ENCODE measurements around the gene CHST8.

Gene CHST8

DNA sequence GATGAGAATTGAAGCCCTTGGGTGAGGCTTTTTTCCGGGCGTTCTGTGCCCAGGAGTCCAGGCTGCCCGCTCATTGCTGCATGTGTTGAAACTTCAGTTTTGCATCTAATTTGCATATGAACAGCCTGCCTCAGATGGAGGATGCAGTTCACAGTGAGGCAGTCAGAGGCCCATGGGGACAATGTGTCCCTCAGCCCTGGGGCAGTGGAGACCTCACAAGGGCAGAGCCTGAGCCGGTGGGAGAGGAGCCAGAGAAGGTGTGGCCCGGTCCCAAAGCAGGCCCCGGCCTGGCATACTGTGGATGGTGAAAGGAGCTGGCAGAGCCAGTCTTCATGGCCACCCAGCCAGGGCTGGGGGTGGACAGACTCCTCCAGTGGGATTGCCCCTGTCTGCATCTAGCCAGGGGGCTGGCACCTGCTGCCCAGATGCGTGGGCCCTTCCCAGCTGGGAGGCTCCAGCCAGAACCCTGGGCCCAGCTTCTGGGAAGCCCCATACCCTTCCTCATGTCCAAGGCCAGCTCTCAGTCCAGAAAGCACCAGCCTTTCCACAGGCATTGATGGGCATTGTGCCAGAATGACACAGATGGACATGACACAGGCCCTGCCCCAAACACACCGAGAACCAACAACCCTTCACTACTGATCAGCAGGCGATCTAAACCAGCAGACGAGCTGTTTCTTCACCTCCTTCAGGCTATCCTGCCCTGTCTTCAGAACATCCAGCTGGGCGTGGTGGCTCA is 142.0 kb downstream of the CHST8 start:
- no peaks in the 10 kb centered on the region for H3K4me1 ChIP-seq (ENCODE audit: control insufficient read depth, insufficient read depth, low read length)
- H3K36me3 ChIP-seq (ENCODE audit: control insufficient read depth, insufficient read depth, low read length, severe bottlenecking) = no peaks in the 10 kb centered on the region
- no peaks in the 10 kb centered on the region for H3K9me3 ChIP-seq (ENCODE audit: control insufficient read depth, low read length)
- peaks cover 38% of the 10 kb centered on the region for H3K27me3 ChIP-seq (replicated peaks; ENCODE audit: control insufficient read depth, insufficient read depth, low read length)
- H3K4me3 ChIP-seq (ENCODE audit: low read length) = no peak overlapping the region
- no peak for DNase-seq (ENCODE audit: low read depth)
- no peak overlapping the region for H3K9ac ChIP-seq (ENCODE audit: low read length)

DNA sequence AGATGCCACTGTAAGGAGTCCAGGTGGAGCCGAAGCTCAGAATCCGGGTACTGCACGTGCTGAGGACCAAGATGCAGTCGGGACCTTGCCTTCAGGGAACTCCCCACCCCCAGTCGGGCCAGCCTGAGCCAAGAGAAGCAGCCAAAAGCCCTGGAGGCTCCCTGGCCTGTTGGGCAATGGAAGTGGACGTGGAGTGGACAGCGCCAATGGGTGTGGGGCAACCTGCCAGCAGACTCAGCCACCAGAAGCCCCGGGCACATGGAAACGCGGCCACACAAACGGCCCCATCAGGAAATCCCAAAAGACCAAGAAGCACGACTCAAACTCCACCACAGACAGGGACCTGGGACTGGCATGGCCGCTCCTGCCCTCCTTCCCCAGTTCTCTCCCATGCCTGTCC is 144.9 kb downstream of the CHST8 start:
- H3K27me3 ChIP-seq (replicated peaks; ENCODE audit: control insufficient read depth, insufficient read depth, low read length) = peaks cover 62% of the 10 kb centered on the region
- H3K4me3 ChIP-seq (ENCODE audit: low read length) = no peak overlapping the region
- DNase-seq (ENCODE audit: low read depth) = no peak
- no peaks in the 10 kb centered on the region for H3K4me1 ChIP-seq (ENCODE audit: control insufficient read depth, insufficient read depth, low read length)
- no peak overlapping the region for H3K9ac ChIP-seq (ENCODE audit: low read length)
- no peaks in the 10 kb centered on the region for H3K36me3 ChIP-seq (ENCODE audit: control insufficient read depth, insufficient read depth, low read length, severe bottlenecking)
- H3K9me3 ChIP-seq (ENCODE audit: control insufficient read depth, low read length) = no peaks in the 10 kb centered on the region

DNA sequence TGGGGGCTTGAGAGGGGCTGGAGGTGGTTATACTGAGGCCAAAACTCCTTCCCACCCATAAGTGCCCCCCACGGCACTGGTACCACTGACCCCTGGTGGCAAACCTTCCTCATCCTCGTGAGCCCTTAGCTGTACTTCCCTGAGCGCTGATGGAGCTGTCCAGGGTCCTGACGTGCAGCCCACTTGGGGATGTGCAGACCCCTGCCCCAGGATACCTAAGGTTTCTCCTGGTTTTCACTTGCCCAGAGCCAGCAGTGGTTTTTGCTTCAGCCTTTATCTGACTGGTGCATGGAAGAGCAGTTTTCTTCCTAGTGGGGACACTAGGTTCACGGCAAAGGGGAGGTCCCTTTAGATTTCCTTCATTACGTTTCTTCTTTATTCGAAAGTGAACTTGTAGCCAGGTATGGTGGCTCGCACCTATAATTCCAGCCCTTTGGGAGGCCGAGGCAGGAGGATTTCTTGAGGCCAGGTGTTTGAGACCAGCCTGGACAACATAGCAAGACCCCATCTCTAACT is 146.2 kb downstream of the CHST8 start:
- no peak overlapping the region for H3K4me3 ChIP-seq (ENCODE audit: low read length)
- H3K36me3 ChIP-seq (ENCODE audit: control insufficient read depth, insufficient read depth, low read length, severe bottlenecking) = no peaks in the 10 kb centered on the region
- H3K9ac ChIP-seq (ENCODE audit: low read length) = no peak overlapping the region
- H3K27me3 ChIP-seq (replicated peaks; ENCODE audit: control insufficient read depth, insufficient read depth, low read length) = peaks cover 57% of the 10 kb centered on the region
- no peaks in the 10 kb centered on the region for H3K4me1 ChIP-seq (ENCODE audit: control insufficient read depth, insufficient read depth, low read length)
- no peaks in the 10 kb centered on the region for H3K9me3 ChIP-seq (ENCODE audit: control insufficient read depth, low read length)
- peak; percentile 46 for DNase-seq (ENCODE audit: low read depth)

DNA sequence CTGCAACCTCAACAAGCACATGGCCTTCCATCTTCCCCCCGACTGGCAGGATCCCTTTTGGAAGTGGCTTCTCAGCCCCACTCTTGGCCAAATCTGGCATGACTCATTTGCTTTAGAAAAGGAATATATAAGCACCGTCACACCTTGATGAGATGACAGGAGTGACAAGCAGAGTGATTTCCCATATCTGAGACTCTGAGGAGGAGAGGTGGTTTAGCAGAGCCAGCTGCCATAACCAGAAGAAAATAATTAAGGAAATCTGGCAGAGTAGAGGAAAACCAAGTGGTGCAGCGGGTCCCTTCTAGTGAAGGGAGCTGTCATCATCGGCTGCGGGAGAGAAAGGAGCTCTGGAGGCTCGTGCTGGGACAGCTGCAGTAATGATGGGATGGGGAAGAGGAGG is 147.5 kb downstream of the CHST8 start:
- Histone ChIP-seq H3K4me3 (ENCODE audit: low read length) (no peak overlapping the region), H3K4me1 (ENCODE audit: control insufficient read depth, insufficient read depth, low read length) (no peaks in the 10 kb centered on the region), H3K9ac (ENCODE audit: low read length) (no peak overlapping the region), H3K9me3 (ENCODE audit: control insufficient read depth, low read length) (no peaks in the 10 kb centered on the region), H3K27me3 (replicated peaks; ENCODE audit: control insufficient read depth, insufficient read depth, low read length) (peaks cover 66% of the 10 kb centered on the region), H3K36me3 (ENCODE audit: control insufficient read depth, insufficient read depth, low read length, severe bottlenecking) (no peaks in the 10 kb centered on the region)
- no peak for DNase-seq (ENCODE audit: low read depth)

DNA sequence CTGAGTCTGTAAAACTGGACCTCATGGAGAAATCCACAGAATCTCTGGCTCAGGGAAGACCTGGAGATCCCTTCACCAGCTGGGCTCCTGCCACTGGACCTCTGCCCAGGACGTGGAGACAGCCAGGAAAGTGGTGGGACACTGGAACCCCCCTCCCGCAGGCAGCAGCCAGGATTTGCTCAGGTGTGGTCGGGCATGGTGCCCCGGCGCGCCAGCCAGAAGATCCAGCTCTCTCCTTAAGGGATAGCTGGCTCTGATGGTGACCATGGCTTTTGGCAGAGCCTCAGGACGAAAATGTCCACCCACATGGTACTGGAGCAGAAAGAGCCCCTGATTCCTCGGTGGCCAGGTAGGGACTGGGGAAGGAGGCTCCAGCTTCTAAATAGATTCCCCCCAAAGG is 148.4 kb downstream of the CHST8 start:
- Histone ChIP-seq H3K4me3 (ENCODE audit: low read length) (no peak overlapping the region), H3K9ac (ENCODE audit: low read length) (no peak overlapping the region), H3K4me1 (ENCODE audit: control insufficient read depth, insufficient read depth, low read length) (no peaks in the 10 kb centered on the region), H3K9me3 (ENCODE audit: control insufficient read depth, low read length) (no peaks in the 10 kb centered on the region), H3K36me3 (ENCODE audit: control insufficient read depth, insufficient read depth, low read length, severe bottlenecking) (no peaks in the 10 kb centered on the region), H3K27me3 (replicated peaks; ENCODE audit: control insufficient read depth, insufficient read depth, low read length) (peaks cover 68% of the 10 kb centered on the region)
- DNase-seq (ENCODE audit: low read depth) = no peak

DNA sequence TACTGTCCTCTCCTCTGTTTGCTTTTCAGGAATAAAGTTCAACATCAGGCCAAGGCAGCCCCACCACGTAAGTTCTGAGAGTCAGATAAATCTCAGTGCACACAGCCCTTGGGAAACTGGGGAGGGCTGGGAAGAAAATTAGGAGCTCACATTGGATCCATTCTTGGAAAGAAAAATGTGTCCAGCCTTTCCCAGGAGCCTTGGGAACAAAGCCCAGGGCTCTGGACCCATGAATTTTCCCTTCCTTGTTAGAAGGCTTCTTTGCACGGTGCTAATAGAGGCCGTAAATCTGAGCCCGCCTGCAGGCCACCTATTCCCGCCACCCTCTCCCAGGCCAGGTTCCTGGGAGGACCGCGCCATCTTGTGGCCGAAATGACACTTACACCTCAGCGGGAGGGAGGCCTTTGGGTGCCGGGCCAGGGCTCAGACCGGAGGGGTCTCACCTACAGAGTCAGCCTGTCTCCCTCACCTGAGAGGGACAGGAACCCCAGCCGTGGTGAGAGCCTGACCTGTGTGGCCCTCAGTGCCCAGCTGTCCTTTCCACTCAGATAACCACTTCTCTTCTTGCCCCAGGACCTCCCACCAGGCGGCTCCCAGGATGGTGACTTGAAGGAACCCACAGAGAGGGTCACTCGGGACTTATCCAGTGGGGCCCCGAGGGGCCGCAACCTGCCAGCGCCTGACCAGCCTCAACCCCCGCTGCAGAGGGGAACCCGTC is 149.8 kb downstream of the CHST8 start:
- H3K36me3 ChIP-seq (ENCODE audit: control insufficient read depth, insufficient read depth, low read length, severe bottlenecking) = no peaks in the 10 kb centered on the region
- no peaks in the 10 kb centered on the region for H3K4me1 ChIP-seq (ENCODE audit: control insufficient read depth, insufficient read depth, low read length)
- no peak overlapping the region for H3K9ac ChIP-seq (ENCODE audit: low read length)
- peak; percentile 88 for DNase-seq (ENCODE audit: low read depth)
- H3K4me3 ChIP-seq (ENCODE audit: low read length) = no peak overlapping the region
- H3K27me3 ChIP-seq (replicated peaks; ENCODE audit: control insufficient read depth, insufficient read depth, low read length) = peaks cover 65% of the 10 kb centered on the region
- no peaks in the 10 kb centered on the region for H3K9me3 ChIP-seq (ENCODE audit: control insufficient read depth, low read length)

DNA sequence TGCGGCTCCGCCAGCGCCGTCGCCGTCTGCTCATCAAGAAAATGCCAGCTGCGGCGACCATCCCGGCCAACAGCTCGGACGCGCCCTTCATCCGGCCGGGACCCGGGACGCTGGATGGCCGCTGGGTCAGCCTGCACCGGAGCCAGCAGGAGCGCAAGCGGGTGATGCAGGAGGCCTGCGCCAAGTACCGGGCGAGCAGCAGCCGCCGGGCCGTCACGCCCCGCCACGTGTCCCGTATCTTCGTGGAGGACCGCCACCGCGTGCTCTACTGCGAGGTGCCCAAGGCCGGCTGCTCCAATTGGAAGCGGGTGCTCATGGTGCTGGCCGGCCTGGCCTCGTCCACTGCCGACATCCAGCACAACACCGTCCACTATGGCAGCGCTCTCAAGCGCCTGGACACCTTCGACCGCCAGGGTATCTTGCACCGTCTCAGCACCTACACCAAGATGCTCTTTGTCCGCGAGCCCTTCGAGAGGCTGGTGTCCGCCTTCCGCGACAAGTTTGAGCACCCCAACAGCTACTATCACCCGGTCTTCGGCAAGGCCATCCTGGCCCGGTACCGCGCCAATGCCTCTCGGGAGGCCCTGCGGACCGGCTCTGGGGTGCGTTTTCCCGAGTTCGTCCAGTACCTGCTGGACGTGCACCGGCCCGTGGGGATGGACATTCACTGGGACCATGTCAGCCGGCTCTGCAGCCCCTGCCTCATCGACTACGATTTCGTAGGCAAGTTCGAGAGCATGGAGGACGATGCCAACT is 150.5 kb downstream of the CHST8 start:
- no peaks in the 10 kb centered on the region for H3K36me3 ChIP-seq (ENCODE audit: control insufficient read depth, insufficient read depth, low read length, severe bottlenecking)
- no peaks in the 10 kb centered on the region for H3K4me1 ChIP-seq (ENCODE audit: control insufficient read depth, insufficient read depth, low read length)
- H3K9me3 ChIP-seq (ENCODE audit: control insufficient read depth, low read length) = no peaks in the 10 kb centered on the region
- DNase-seq (ENCODE audit: low read depth) = no peak
- no peak overlapping the region for H3K9ac ChIP-seq (ENCODE audit: low read length)
- H3K4me3 ChIP-seq (ENCODE audit: low read length) = no peak overlapping the region
- peaks cover 59% of the 10 kb centered on the region for H3K27me3 ChIP-seq (replicated peaks; ENCODE audit: control insufficient read depth, insufficient read depth, low read length)

DNA sequence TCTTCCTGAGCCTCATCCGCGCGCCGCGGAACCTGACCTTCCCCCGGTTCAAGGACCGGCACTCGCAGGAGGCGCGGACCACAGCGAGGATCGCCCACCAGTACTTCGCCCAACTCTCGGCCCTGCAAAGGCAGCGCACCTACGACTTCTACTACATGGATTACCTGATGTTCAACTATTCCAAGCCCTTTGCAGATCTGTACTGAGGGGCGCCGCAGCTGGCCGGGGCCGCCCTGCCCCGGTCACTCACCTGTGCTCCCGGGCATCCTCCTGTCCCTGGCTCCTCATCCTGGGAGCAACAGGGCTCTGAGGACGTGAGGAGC is 151.1 kb downstream of the CHST8 start:
- DNase-seq (ENCODE audit: low read depth) = no peak
- H3K27me3 ChIP-seq (replicated peaks; ENCODE audit: control insufficient read depth, insufficient read depth, low read length) = peaks cover 55% of the 10 kb centered on the region
- H3K4me3 ChIP-seq (ENCODE audit: low read length) = no peak overlapping the region
- no peaks in the 10 kb centered on the region for H3K4me1 ChIP-seq (ENCODE audit: control insufficient read depth, insufficient read depth, low read length)
- no peak overlapping the region for H3K9ac ChIP-seq (ENCODE audit: low read length)
- no peaks in the 10 kb centered on the region for H3K9me3 ChIP-seq (ENCODE audit: control insufficient read depth, low read length)
- no peaks in the 10 kb centered on the region for H3K36me3 ChIP-seq (ENCODE audit: control insufficient read depth, insufficient read depth, low read length, severe bottlenecking)

DNA sequence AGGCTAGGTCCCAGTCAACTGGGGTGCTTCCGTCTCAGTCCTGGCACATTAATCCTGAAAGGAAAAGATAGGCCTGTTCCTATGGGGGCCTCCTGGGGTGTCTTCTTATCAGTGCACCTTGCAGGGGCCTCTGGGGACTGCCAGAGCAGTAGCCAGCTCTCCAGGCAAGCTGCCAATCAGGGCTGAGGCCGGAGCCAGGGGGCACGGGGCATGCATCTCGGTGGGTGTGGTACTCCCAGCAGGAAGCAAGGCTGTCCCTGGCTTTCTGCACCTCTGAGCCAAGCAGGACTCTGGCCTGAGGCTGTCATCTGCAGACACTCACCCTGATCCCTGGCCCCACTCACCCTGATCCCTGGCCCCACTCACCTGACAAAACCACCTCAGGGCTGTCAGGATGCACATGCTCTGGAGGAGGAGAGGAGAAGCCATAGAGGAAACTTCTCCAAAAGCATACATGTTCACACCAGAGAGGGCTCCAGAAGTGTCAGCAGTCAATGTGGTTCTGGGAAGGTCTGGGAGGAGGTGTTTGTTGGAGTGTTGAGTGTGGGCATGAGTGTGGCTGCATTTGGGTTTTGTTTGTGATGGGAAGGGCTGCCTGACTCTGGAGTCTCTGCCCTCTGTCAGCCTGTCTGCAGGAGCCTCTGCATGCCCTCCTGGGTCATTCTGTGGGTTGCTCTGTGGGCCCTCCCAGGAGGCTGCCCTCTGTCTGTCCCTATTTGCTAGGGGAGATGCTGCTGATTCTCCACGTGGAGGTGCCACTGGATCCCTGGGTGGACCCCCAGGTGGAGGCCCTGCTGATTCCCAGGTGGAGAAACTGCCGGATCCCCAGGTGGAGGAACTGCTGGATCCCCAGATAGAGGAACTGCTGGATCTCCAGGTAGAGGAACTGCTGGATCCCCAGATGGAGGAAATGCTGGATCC is 152.2 kb downstream of the CHST8 start:
- peaks cover 60% of the 10 kb centered on the region for H3K27me3 ChIP-seq (replicated peaks; ENCODE audit: control insufficient read depth, insufficient read depth, low read length)
- H3K9me3 ChIP-seq (ENCODE audit: control insufficient read depth, low read length) = no peaks in the 10 kb centered on the region
- H3K4me3 ChIP-seq (ENCODE audit: low read length) = no peak overlapping the region
- H3K9ac ChIP-seq (ENCODE audit: low read length) = no peak overlapping the region
- no peaks in the 10 kb centered on the region for H3K36me3 ChIP-seq (ENCODE audit: control insufficient read depth, insufficient read depth, low read length, severe bottlenecking)
- no peaks in the 10 kb centered on the region for H3K4me1 ChIP-seq (ENCODE audit: control insufficient read depth, insufficient read depth, low read length)
- no peak for DNase-seq (ENCODE audit: low read depth)

DNA sequence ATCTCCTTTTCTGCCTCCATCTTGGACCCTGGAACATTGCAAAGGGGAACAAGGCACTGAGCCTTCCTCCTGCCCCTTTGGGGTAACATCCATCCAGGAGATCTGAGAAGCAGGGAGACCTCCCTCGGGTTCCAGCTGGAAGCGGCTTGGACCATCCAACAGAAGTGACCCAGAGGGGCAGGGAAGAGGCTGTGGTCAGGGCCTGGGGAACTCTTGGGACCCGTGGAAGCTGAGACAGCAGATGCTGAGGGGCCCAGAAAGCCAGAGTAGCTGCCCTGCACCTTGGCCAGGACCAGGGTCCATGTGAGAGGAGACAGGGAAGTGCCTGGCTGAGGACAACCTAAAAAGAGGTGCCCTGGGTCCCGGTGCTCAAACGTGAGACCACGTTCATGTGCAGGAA is 153.0 kb downstream of the CHST8 start:
- no peak for DNase-seq (ENCODE audit: low read depth)
- Histone ChIP-seq H3K9me3 (ENCODE audit: control insufficient read depth, low read length) (no peaks in the 10 kb centered on the region), H3K27me3 (replicated peaks; ENCODE audit: control insufficient read depth, insufficient read depth, low read length) (peaks cover 60% of the 10 kb centered on the region), H3K4me3 (ENCODE audit: low read length) (no peak overlapping the region), H3K36me3 (ENCODE audit: control insufficient read depth, insufficient read depth, low read length, severe bottlenecking) (no peaks in the 10 kb centered on the region), H3K9ac (ENCODE audit: low read length) (no peak overlapping the region), H3K4me1 (ENCODE audit: control insufficient read depth, insufficient read depth, low read length) (no peaks in the 10 kb centered on the region)

Measured in adipocyte (in vitro differentiated cells).